Motor neuron (in vitro differentiated cells): ENCODE results near the gene VANGL2. TPM values are rescaled to one million over a fixed set of nuclear protein-coding genes. Genes with fewer than 3 reads are reported as not detected.
A peak's percentile ranks its signal among the peaks of the same experiment; 100 is the strongest.

Experiments
- ATAC-seq, 8 experiments: fragments of 200-7000 bp; cut with Tn5 transposase; replicated peaks in 6 of 8; 2 replicates each; pipeline ENCODE4 v1.8.0; 2021; ENCODE audit warnings: mild to moderate bottlenecking in 8 of 8, moderate library complexity in 8 of 8
- H3K27ac ChIP-seq, 2 donors: fragments of 250-450 bp; sonication (Bioruptor Pico); 2 replicates each; pipeline ENCODE4 v1.9.0; 2021; ENCODE audit warnings: antibody characterized with exemption in 2 of 2, mild to moderate bottlenecking in 2 of 2, moderate library complexity in 1 of 2
- H3K4me1 ChIP-seq, 2 donors: fragments of 250-450 bp; sonication (Bioruptor Pico); replicated peaks in 1 of 2; 2 replicates each; pipeline ENCODE4 v1.6.1; 2021; ENCODE audit warnings: antibody characterized with exemption in 2 of 2, mild to moderate bottlenecking in 2 of 2, moderate library complexity in 1 of 2
- H3K4me3 ChIP-seq, 5 donors: fragments of 250-450 bp; sonication (Bioruptor Pico); 2 replicates each; pipeline ENCODE4 v1.9.0; 2021; ENCODE audit warnings: antibody characterized with exemption in 5 of 5, mild to moderate bottlenecking in 5 of 5, moderate library complexity in 4 of 5
- WGBS, 10 experiments: fragments of 450-650 bp; shearing (Covaris generic); methylation state at CpG; one replicate each; pipeline ENCODE4 v1.0.0; 2022; 5-methylcytosine and 5-hydroxymethylcytosine counted together
- in situ Hi-C, 9 experiments: fragments of 400-800 bp; cut with MboI; loops; one replicate each; pipeline ENCODE4 v1.15.0; 2021; ENCODE audit warnings: low sequenced_read_pairs in 9 of 9, low pct_unique_long_range_greater_than_20kb in 2 of 9; ENCODE audit not compliant: unreplicated experiment in 9 of 9
- total RNA-seq, 8 experiments: library from RNA; unstranded; fragments of 300-600 nt; gene quantifications; 2 replicates each; pipeline versions ENCODE4 v1.2.3 to v1.2.4, GENCODE V29; 2022

VANGL2 gene
- total RNA-seq, 8 experiments from 2014 or later, result 0.46 to 98.3 (median 54.1) TPM

- ATAC-seq, result no peak
- Histone ChIP-seq H3K4me3 (no peak overlapping the region), H3K4me1 (peaks cover 6 to 7% of the 10 kb centered on the region in 2 donors), H3K27ac (no peak overlapping the region)
- 0 to 100% (median 76%) methylated on average over 1 to 2 of the region's 2 CpGs; no CpG with 5 or more reads in 3 of the 10 experiments for WGBS, 10 experiments
- in situ Hi-C loops, result no loop called here
These were observed 36.6 kb downstream of the VANGL2 start for GRCh38 chr1:160436966-160437365.

GRCh38 chr1:160437432-160438316 is 37.3 kb downstream of the VANGL2 start:
- in situ Hi-C loops, result no loop called here

GRCh38 chr1:160438317-160438918 is 38.1 kb downstream of the VANGL2 start:
- in situ Hi-C loops, result no loop called here
- no peak for ATAC-seq
- WGBS, 10 experiments, result 0 to 98% (median 76%) methylated on average over 1 to 4 of the region's 4 CpGs; no CpG with 5 or more reads in 1 of the 10 experiments
- Histone ChIP-seq H3K4me1 (peaks cover 6 to 7% of the 10 kb centered on the region in 2 donors), H3K27ac (no peak overlapping the region), H3K4me3 (no peak overlapping the region)

More at GRCh38 chr1:160437432-160438316, 37.3 kb downstream of the VANGL2 start:
- peak in 1 of 8 experiments; percentile 74 for ATAC-seq
- no peak overlapping the region for H3K4me3 ChIP-seq
- peaks cover 6 to 7% of the 10 kb centered on the region in 2 donors for H3K4me1 ChIP-seq
- no peak overlapping the region for H3K27ac ChIP-seq
- 0 to 97% (median 75%) methylated on average over 1 to 4 of the region's 4 CpGs; no CpG with 5 or more reads in 1 of the 10 experiments for WGBS, 10 experiments

GRCh38 chr1:160438935-160439334 is 38.6 kb downstream of the VANGL2 start:
- Histone ChIP-seq H3K4me1 (peaks cover 6 to 7% of the 10 kb centered on the region in 2 donors), H3K27ac (no peak overlapping the region), H3K4me3 (no peak overlapping the region)
- WGBS, 10 experiments, result 33 to 100% (median 69%) methylated on average over 1 to 2 of the region's 2 CpGs; no CpG with 5 or more reads in 4 of the 10 experiments
- peak in 2 of 8 experiments; percentile 15 to 41 for ATAC-seq
- in situ Hi-C loops, result no loop called here

GRCh38 chr1:160439718-160440117 is 39.4 kb downstream of the VANGL2 start:
- Histone ChIP-seq H3K27ac (no peak overlapping the region), H3K4me3 (no peak overlapping the region), H3K4me1 (peaks cover 6 to 7% of the 10 kb centered on the region in 2 donors)
- WGBS, 10 experiments, result 14 to 100% (median 62%) methylated on average over 2 of the region's 2 CpGs; no CpG with 5 or more reads in 1 of the 10 experiments
- ATAC-seq, result no peak
- in situ Hi-C loops, result no loop called here

GRCh38 chr1:160446945-160447600 is 46.7 kb downstream of the VANGL2 start:
- no peak overlapping the region for H3K27ac ChIP-seq
- no peak overlapping the region for H3K4me3 ChIP-seq
- 0 to 93% (median 83%) methylated on average over 1 to 8 of the region's 8 CpGs; no CpG with 5 or more reads in 1 of the 10 experiments for WGBS, 10 experiments
- no peak for ATAC-seq
- in situ Hi-C loops, result no loop called here
- H3K4me1 ChIP-seq, result no peaks in the 10 kb centered on the region

- Histone ChIP-seq H3K27ac (no peak overlapping the region), H3K4me1 (no peaks in the 10 kb centered on the region), H3K4me3 (no peak overlapping the region)
- in situ Hi-C loops, result no loop called here
- WGBS, 10 experiments, result 0 to 100% (median 75%) methylated on average over 1 to 2 of the region's 2 CpGs; no CpG with 5 or more reads in 1 of the 10 experiments
- ATAC-seq, result no peak
These were observed 49.1 kb downstream of the VANGL2 start for GRCh38 chr1:160449494-160449893.

GRCh38 chr1:160451119-160451858 is 50.9 kb downstream of the VANGL2 start:
- in situ Hi-C loops, result no loop called here
- ATAC-seq, result no peak
- H3K27ac ChIP-seq, result no peak overlapping the region
- 14 to 100% (median 75%) methylated on average over 1 to 7 of the region's 7 CpGs for WGBS, 10 experiments
- no peaks in the 10 kb centered on the region for H3K4me1 ChIP-seq
- H3K4me3 ChIP-seq, result no peak overlapping the region

GRCh38 chr1:160451859-160452232 is 51.5 kb downstream of the VANGL2 start:
- in situ Hi-C loops, result no loop called here
- H3K4me3 ChIP-seq, result no peak overlapping the region
- no peak overlapping the region for H3K27ac ChIP-seq
- no peaks in the 10 kb centered on the region for H3K4me1 ChIP-seq
- ATAC-seq, result no peak
- WGBS, 10 experiments, result 0 to 100% (median 82%) methylated on average over 1 of the region's 1 CpG; no CpG with 5 or more reads in 5 of the 10 experiments

GRCh38 chr1:160453443-160453842 is 53.1 kb downstream of the VANGL2 start:
- Histone ChIP-seq H3K27ac (no peak overlapping the region), H3K4me1 (no peaks in the 10 kb centered on the region), H3K4me3 (no peak overlapping the region)
- WGBS, 10 experiments, result 17 to 100% (median 79%) methylated on average over 2 to 7 of the region's 7 CpGs; no CpG with 5 or more reads in 2 of the 10 experiments
- in situ Hi-C loops, result no loop called here
- no peak for ATAC-seq

- in situ Hi-C loops, result no loop called here
- no peak overlapping the region for H3K4me3 ChIP-seq
- 15 to 100% (median 90%) methylated on average over 3 to 6 of the region's 6 CpGs for WGBS, 10 experiments
- no peak for ATAC-seq
- no peak overlapping the region for H3K27ac ChIP-seq
- peaks cover 0 to 11% of the 10 kb centered on the region in 2 donors for H3K4me1 ChIP-seq
These were observed 54.2 kb downstream of the VANGL2 start for GRCh38 chr1:160454371-160455152.

GRCh38 chr1:160455153-160455517 is 54.8 kb downstream of the VANGL2 start:
- Histone ChIP-seq H3K27ac (no peak overlapping the region), H3K4me1 (peaks cover 0 to 14% of the 10 kb centered on the region in 2 donors), H3K4me3 (no peak overlapping the region)
- 0 to 100% (median 83%) methylated on average over 1 of the region's 1 CpG; no CpG with 5 or more reads in 3 of the 10 experiments for WGBS, 10 experiments
- in situ Hi-C loops, result no loop called here
- no peak for ATAC-seq
